NCI-H146 treated with DMSO at 0.1 percent for 48 hours (cell line): ENCODE data around the gene KRTAP5-1.
"Not testable (repeated sequence)": the region's sequence is repeated elsewhere in the genome, so short reads cannot be mapped to it uniquely, and the experiment has no call there.

Source experiments
- DNase-seq: peaks from one replicate; lab custom pipeline; 2025; ENCODE audit not compliant: unreplicated experiment; lab: John Stamatoyannopoulos, UW

KRTAP5-1 gene, protein sequence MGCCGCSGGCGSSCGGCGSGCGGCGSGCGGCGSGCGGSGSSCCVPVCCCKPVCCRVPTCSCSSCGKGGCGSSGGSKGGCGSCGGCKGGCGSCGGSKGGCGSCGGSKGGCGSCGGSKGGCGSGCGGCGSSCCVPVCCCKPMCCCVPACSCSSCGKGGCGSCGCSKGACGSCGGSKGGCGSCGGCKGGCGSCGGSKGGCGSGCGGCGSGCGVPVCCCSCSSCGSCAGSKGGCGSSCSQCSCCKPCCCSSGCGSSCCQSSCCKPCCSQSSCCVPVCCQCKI

DNA sequence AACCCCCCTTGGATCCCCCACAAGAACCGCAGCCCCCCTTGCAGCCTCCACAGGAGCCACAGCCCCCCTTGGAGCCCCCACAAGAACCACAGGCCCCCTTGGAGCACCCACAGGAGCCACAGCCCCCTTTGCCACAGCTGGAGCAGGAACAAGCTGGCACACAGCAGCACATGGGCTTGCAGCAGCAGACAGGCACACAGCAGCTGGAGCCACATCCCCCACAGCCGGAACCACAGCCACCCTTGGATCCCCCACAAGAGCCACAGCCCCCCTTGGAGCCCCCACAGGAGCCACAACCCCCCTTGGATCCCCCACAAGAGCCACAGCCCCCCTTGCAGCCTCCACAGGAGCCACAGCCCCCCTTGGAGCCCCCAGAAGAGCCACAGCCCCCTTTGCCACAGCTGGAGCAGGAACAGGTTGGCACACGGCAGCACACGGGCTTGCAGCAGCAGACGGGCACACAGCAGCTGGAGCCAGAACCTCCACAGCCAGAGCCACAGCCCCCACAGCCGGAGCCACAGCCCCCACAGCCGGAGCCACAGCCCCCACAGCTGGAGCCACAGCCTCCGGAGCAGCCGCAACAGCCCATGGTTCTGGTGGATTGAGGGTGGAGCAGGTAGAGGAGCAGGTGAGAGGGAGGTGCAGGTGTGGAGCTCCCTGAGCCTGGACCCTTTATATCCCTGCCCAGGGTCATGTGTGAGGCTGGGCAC, at the start of gene KRTAP5-1:
Gene KRTAP5-1, minus strand, starts transcription at position 623 of the 710 bp plus-strand sequence. Its CDS starts 34 bp downstream, at position 589.
- not testable (repeated sequence) for DNase-seq

DNA sequence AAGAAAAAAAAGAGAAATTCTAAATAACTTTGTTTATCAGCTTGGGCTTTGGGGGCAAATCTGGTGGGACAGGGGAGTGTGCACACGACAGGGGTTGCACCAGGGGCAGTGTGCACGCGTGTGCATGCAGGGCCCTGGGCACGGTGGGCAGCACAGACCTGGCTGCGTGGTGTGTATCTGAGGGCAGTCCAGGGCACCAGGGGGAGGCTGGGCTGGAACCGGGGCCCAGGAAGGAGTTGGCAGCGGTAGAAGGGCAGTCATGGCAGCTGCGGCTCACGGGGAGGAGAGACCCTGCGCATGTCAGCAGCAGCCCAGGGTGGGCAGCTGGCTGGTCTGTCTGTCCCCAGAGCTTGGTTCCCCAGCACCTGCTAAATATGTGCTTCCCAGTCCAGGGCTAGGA, 48.8 kb upstream of the KRTAP5-1 start:
- DNase-seq = no peak

GRCh38 chr11:1632053-1632714, 47.1 kb upstream of the KRTAP5-1 start:
- DNase-seq = no peak

DNA sequence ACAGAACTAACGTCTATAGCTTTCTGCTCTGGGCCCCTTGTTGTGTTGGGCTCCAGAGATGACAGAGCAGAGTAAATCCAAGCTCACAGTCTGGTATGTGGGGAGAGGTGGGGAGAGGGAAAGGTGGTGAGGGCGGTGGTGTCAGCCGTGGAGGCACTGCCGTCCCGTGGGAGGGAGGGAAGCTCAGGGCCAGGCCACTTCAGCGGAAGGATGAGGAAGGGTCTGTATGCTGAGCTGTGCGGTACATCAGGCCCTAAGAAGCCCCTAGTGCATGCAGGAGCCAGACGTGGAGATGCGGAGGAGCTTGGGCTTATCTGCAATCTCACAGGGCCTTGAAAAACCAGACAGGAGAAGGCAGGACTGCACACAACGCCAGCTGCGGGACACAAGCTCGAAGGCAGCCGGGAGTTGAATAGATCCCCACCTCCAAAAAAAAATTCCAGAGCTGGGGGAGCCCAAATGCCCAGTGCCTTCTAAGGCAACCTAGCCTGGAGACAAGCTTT, 46.0 kb upstream of the KRTAP5-1 start:
- no peak for DNase-seq

DNA sequence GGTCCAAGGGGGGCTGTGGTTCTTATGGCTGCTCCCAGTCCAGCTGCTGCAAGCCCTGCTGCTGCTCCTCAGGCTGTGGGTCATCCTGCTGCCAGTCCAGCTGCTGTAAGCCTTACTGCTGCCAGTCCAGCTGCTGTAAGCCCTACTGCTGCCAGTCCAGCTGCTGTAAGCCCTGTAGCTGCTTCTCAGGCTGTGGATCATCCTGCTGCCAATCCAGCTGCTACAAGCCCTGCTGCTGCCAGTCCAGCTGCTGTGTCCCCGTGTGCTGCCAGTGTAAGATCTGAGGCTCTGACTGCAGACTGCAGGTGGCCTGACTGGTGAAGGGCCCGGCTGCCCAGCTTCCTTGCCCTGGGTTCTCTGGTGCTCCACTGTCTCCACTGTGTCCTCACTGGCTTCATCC, 45.2 kb upstream of the KRTAP5-1 start:
- no peak for DNase-seq

- DNase-seq = no peak
Measured at GRCh38 chr11:1629326-1630185, 44.5 kb upstream of the KRTAP5-1 start, which contains the start of gene KRTAP5-5. KRTAP5-5 (plus strand) TSS chr11:1629775; CDS start chr11:1629841, 66 bp downstream.

- DNase-seq = no peak
Measured at GRCh38 chr11:1628506-1629325, 43.6 kb upstream of the KRTAP5-1 start.

DNA sequence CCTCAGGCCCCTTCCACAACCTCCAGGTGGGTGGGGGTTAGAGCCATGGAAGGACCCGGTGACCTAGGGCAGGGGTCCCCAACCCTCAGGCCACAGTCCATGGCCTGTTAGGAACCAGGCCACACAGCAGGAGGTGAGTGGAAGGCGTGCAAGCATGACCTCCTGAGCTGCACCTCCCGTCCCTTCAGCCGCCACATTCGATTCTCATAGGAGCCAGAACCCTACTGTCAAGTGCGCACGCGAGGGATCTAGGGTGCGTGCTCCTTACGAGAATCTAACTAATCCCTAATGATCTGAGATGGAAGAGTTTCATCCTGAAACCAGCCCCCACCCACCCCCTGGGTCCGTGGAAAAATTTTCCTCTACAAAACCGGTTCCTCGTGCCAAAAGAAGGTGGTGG, 40.5 kb upstream of the KRTAP5-1 start:
- no peak for DNase-seq

- DNase-seq = no peak
Measured at GRCh38 chr11:1624621-1625020, 39.5 kb upstream of the KRTAP5-1 start.

DNA sequence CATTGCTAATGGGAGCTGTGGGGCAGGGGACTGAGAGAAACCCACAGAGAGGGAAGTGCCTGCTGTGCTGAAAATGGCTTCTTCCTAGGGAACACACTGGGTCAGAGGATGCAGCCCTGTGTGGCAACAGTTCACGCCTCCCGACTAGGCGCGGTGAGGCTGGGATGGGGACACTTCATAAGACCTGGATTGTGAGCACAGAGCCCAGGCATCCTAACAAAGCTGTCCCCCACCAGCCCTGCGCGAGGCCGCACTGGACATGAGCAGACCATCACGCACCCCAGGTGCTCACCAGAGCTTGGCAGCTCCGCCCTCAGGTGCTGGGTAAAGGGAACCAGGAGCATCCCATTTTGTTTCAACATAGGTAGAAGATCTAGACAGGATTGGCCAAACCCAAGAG, 38.6 kb upstream of the KRTAP5-1 start:
- no peak for DNase-seq

DNA sequence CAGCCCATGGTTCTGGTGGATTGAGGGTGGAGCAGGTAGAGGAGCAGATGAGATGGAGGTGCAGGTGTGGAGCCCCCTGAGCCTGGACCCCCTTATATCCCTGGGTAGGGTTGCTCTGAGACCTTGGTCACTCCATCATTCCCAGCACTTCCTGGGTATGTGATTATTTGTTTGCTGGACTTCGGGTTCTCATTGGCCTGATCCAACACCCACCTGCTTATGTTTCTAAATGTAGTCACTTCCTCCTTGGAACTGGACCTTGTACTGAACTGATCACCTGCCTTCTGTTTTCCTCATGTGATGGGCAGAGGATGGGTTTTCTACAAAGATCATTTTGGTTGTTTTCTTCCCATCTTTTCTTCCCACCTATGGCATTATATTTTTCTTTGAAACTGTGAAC, 37.0 kb upstream of the KRTAP5-1 start, which contains the start of gene KRTAP5-4:
Gene KRTAP5-4, minus strand, starts transcription at position 53 of the 400 bp plus-strand sequence. Its CDS starts 45 bp downstream, at position 8.
- no peak for DNase-seq

- DNase-seq = no peak
Measured at GRCh38 chr11:1619449-1619848, 34.4 kb upstream of the KRTAP5-1 start.

DNA sequence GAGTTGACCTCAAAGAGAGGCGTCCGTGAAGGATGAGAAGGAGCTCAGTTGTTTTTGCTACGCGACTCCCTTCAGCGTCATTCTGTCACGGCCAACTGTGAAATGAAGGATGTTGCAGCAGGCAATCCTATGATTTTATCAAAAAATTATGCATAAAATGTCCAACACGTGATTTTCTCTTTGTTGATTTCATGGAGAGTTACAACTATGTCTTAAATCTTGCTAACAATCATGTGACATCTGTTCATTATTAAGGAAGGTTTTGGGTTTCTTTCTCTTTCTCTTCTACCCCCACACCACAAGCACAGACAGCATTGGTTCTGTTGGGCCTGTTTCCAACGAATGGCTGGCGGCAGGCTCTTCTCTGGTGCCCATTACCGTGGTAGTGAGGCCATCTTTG, 33.1 kb upstream of the KRTAP5-1 start:
- DNase-seq = no peak

DNA sequence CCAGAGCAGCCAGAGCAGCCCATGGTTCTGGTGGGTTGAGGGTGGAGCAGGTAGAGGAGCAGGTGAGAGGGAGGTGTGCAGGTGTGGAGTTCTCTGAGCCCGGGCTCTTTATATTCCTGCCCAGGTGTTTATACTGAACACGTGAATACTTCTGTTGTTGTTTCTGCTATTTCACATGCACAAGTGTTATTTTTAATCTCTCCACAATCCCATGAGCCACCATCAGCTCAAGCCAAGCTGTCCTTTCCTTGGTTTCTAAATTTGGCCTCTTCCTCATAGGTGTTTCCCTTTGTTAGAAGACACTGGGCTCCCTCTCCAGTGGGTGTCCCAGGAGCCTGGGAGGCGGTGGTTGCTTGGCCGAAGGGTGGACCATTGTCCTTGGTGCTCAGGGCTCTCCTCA, 23.3 kb upstream of the KRTAP5-1 start, which contains the start of gene KRTAP5-3:
Gene KRTAP5-3, minus strand, starts transcription at position 101 of the 400 bp plus-strand sequence. Its CDS starts 78 bp downstream, at position 23.
- DNase-seq = no peak

- not testable (repeated sequence) for DNase-seq
Measured at GRCh38 chr11:1607901-1608300, 22.8 kb upstream of the KRTAP5-1 start.

- not testable (repeated sequence) for DNase-seq
Measured at GRCh38 chr11:1607156-1607845, 22.2 kb upstream of the KRTAP5-1 start.

DNA sequence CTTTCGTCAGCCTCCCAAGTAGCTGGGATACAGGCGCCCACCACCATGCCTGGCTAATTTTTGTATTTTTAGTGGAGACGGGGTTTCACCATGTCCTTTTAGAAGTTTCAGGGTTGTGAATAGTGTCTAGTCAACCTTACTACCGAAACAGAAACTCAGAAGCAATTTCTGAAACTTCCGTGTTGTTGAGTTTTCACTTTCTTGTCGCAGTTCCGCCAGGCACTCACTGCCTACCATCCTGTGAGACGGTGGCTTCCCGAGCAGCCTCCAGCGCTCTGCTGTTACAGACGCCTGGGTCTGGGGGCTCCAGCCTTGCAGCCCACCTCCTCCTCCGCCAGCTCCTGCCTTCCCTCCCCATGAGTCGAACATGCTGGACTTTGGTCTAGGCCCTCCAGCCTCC, 20.8 kb upstream of the KRTAP5-1 start:
- DNase-seq = not testable (repeated sequence)

- no peak for DNase-seq
Measured at GRCh38 chr11:1604711-1605110, 19.6 kb upstream of the KRTAP5-1 start.

- no peak for DNase-seq
Measured at GRCh38 chr11:1604181-1604580, 19.1 kb upstream of the KRTAP5-1 start.
